ENCODE measurements around the gene SH3TC1. TPM values are rescaled to one million over a fixed set of nuclear protein-coding genes. Genes with fewer than 3 reads are reported as not detected.

SH3TC1 gene
- total RNA-seq, 1 donor from 2014 or later: 23.2 TPM

DNA sequence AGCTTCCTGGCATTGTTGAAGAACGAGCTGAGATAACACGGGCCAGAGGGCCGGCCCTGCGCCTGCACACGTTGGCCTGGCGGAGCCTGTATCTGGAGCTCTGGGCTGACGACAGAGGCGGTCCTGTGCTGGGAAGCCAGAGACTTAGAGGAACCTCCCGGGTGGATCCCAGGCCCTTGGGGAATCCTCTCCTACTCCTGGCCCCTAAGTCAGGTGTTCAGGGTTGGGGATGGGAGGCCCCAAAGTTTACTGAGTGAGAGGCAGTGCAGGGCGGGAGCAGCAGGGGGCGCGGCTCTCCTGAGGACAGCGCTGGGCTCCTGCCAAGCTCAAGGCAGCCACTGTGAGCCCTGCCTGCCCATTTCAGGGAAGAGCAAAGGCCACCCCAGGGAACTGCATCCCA, 68.0 kb downstream of the SH3TC1 start:
- peak overlapping the region; percentile 69 for H3K27ac Mint-ChIP-seq
- peaks cover 33% of the 10 kb centered on the region for H3K4me1 Mint-ChIP-seq
- DNase-seq (ENCODE audit: low spot score in 2 of 2, unreplicated experiment in 2 of 2): peak; percentile 45 to 68

DNA sequence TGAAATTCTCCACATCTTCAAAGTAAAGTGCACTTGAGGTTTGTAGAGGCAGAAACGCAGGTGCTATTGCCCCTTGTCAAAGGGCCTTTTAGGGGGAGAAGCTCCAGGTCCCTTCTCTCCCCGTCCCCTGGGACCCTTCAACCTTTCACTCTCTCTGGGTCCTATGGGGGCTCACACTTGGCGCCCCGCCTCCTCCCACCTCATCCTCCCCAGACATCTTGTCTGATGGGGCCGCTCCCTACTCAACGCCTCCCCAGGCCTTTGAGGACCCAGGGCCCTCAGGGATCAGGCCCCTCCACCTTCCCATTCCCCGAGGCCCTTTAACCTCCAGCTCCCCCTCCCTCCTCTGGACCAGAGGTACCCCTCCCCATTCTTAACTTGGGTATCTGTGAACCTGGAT, 69.1 kb downstream of the SH3TC1 start:
- Mint-ChIP-seq H3K27me3 (ENCODE audit: low read depth) (peaks cover 28% of the 10 kb centered on the region), H3K4me1 (peaks cover 37% of the 10 kb centered on the region), H3K27ac (no peak overlapping the region), H3K36me3 (no peaks in the 10 kb centered on the region), H3K9me3 (no peaks in the 10 kb centered on the region), H3K4me3 (peak overlapping the region; percentile 54)
- TF ChIP-seq, protein P1, sequence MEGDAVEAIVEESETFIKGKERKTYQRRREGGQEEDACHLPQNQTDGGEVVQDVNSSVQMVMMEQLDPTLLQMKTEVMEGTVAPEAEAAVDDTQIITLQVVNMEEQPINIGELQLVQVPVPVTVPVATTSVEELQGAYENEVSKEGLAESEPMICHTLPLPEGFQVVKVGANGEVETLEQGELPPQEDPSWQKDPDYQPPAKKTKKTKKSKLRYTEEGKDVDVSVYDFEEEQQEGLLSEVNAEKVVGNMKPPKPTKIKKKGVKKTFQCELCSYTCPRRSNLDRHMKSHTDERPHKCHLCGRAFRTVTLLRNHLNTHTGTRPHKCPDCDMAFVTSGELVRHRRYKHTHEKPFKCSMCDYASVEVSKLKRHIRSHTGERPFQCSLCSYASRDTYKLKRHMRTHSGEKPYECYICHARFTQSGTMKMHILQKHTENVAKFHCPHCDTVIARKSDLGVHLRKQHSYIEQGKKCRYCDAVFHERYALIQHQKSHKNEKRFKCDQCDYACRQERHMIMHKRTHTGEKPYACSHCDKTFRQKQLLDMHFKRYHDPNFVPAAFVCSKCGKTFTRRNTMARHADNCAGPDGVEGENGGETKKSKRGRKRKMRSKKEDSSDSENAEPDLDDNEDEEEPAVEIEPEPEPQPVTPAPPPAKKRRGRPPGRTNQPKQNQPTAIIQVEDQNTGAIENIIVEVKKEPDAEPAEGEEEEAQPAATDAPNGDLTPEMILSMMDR (IDR thresholded peaks at IDR 0.05; ENCODE audit: unreplicated experiment): no peak
- no peak for DNase-seq (ENCODE audit: low spot score in 2 of 2, unreplicated experiment in 2 of 2)

More for the DNA sequence above, 68.0 kb downstream of the SH3TC1 start:
- Mint-ChIP-seq H3K9me3 (no peaks in the 10 kb centered on the region), H3K4me3 (no peak overlapping the region), H3K36me3 (no peaks in the 10 kb centered on the region), H3K27me3 (ENCODE audit: low read depth) (peaks cover 28% of the 10 kb centered on the region)
- TF ChIP-seq, protein P1 (IDR thresholded peaks at IDR 0.05; ENCODE audit: unreplicated experiment): peak; percentile 35

DNA sequence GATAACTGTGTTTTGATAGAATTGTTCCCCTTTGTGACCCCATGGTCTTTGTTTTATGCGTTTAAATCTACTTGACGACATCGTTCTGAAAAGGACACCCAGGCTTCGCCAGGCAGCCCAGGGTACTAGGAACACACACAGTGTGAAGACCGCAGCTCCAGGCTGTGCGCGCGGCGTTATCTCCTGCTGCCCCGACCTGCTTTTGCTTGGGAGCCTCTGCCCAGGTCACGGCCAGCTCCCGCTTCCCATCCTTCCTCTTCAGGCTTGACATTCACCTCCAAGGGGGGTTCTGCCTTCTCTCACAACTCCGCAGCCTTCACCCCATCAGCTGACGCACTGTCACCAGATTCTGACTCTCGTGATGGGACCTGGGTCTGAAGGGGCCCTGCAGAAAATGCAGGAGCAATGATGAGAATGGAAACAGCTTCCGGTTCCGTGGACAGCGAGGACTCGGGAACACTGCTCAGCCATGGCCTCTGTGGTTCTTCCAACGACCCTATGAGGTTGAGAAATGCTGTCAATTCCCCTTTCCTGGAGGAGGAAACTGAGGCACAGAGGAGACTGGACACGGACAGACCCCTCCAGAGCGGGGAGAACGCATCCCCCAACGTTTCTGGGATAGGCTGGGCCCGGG, 69.9 kb downstream of the SH3TC1 start:
- peak overlapping the region; percentile 54 for H3K4me3 Mint-ChIP-seq
- no peaks in the 10 kb centered on the region for H3K36me3 Mint-ChIP-seq
- TF ChIP-seq, protein P1 (IDR thresholded peaks at IDR 0.05; ENCODE audit: unreplicated experiment): no peak
- H3K27me3 Mint-ChIP-seq (ENCODE audit: low read depth): peaks cover 28% of the 10 kb centered on the region
- peaks cover 32% of the 10 kb centered on the region for H3K4me1 Mint-ChIP-seq
- H3K27ac Mint-ChIP-seq: no peak overlapping the region
- no peak for DNase-seq (ENCODE audit: low spot score in 2 of 2, unreplicated experiment in 2 of 2)
- H3K9me3 Mint-ChIP-seq: no peaks in the 10 kb centered on the region

DNA sequence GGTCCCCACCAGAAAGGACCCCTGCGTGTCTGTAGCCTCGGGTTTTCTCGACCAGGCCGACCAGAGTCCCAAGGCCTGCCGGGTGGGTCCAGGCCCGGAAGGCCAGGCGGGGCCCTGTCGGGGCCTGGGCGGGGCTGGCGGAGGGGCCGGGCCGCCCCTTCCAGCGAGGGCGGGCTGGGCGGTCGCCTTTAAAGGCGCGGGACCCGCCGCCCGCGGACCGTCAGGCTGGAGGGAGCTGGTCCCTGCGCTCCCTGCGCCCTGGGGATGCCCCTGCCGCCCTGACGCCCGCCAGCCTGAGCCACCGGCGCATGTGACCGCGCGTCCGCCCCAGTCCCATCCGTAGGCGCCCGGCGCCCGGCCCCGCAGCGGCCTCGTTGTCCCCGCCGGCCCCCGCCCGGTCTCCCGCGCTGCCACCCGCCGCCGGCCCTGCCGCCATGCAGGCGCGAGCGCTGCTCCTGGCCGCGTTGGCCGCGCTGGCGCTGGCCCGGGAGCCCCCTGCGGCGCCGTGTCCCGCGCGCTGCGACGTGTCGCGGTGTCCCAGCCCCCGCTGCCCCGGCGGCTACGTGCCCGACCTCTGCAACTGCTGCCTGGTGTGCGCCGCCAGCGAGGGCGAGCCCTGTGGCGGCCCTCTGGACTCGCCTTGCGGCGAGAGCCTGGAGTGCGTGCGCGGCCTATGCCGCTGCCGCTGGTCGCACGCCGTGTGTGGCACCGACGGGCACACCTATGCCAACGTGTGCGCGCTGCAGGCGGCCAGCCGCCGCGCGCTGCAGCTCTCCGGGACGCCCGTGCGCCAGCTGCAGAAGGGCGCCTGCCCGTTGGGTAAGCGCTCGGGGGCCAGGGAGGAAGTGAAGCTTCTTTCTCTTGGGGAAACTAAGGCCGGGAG, 70.7 kb downstream of the SH3TC1 start, which contains the start of gene HTRA3:
Gene HTRA3, plus strand, starts transcription at position 220 of the 883 bp plus-strand sequence. Its CDS starts 215 bp downstream, at position 435.
- peaks cover 39% of the 10 kb centered on the region for H3K4me1 Mint-ChIP-seq
- peak within 1 kb of the TSS; percentile 54 for H3K4me3 Mint-ChIP-seq
- no peak within 1 kb of the TSS for H3K27ac Mint-ChIP-seq
- TF ChIP-seq, protein P1 (IDR thresholded peaks at IDR 0.05; ENCODE audit: unreplicated experiment): no peak
- peak in 1 of 2 experiments; percentile 48 for DNase-seq (ENCODE audit: low spot score in 2 of 2, unreplicated experiment in 2 of 2)
- H3K9me3 Mint-ChIP-seq: no peaks in the 10 kb centered on the region
- no peaks in the 10 kb centered on the region for H3K36me3 Mint-ChIP-seq
- peaks cover 28% of the 10 kb centered on the region for H3K27me3 Mint-ChIP-seq (ENCODE audit: low read depth)

DNA sequence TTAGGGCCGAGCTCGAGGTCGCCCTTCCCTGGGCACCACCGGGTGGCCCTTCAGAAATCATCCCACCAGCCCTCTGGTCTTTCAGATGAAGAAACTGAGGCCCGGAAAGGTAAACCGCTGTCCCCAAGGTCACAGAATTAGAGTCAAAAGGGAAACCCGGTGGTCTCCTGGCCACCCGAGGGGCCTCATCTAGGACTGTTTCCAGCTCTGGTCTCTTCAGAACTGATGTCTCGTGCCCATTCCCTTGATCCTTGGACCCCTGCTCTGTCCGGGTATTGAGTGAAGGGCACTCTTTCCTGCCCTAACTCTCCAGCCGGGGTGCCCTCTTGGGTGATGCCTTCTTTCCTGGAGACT, 71.3 kb downstream of the SH3TC1 start:
- Mint-ChIP-seq H3K4me3 (peak overlapping the region; percentile 53), H3K27me3 (ENCODE audit: low read depth) (peaks cover 28% of the 10 kb centered on the region), H3K4me1 (peaks cover 45% of the 10 kb centered on the region), H3K27ac (no peak overlapping the region), H3K36me3 (no peaks in the 10 kb centered on the region), H3K9me3 (no peaks in the 10 kb centered on the region)
- TF ChIP-seq, protein P1 (IDR thresholded peaks at IDR 0.05; ENCODE audit: unreplicated experiment): no peak
- no peak for DNase-seq (ENCODE audit: low spot score in 2 of 2, unreplicated experiment in 2 of 2)
